IPS-20b (cell line): Measurements from ENCODE around the gene GPC5.

ENCODE experiments used
- H3K27ac ChIP-seq: one replicate; pipeline ENCODE4 v1.5.1; 2013; ENCODE audit warnings: low read length
- H3K27me3 ChIP-seq: 2 replicates; pipeline ENCODE4 v1.6.1; 2013; ENCODE audit warnings: mild to moderate bottlenecking, low read length, inconsistent platforms; ENCODE audit not compliant: insufficient read depth
- H3K36me3 ChIP-seq: 2 replicates; pipeline ENCODE4 v1.6.1; 2013; ENCODE audit warnings: low read depth, mild to moderate bottlenecking, inconsistent platforms, low read length, moderate library complexity; ENCODE audit not compliant: insufficient read depth
- H3K4me1 ChIP-seq: 2 replicates; pipeline ENCODE4 v1.6.1; 2013; ENCODE audit warnings: mild to moderate bottlenecking, control low read depth, inconsistent platforms, low read length, moderate library complexity; ENCODE audit not compliant: insufficient read depth
- H3K4me3 ChIP-seq: 2 replicates; pipeline ENCODE4 v1.5.1; 2013; ENCODE audit warnings: mild to moderate bottlenecking, low read length, inconsistent platforms
- H3K9ac ChIP-seq: 2 replicates; pipeline ENCODE4 v1.6.1; 2013; ENCODE audit warnings: low read depth, mild to moderate bottlenecking, inconsistent platforms, low read length, moderate library complexity
- H3K9me3 ChIP-seq: 2 replicates; pipeline ENCODE4 v1.6.1; 2013; ENCODE audit warnings: mild to moderate bottlenecking, low read depth, low read length, inconsistent platforms; ENCODE audit not compliant: insufficient read depth

Gene GPC5

GRCh38 chr13:92225861-92226260 is 827.4 kb downstream of the GPC5 start:
- no peaks in the 10 kb centered on the region for H3K4me1 ChIP-seq
- no peaks in the 10 kb centered on the region for H3K36me3 ChIP-seq
- no peak overlapping the region for H3K9ac ChIP-seq
- H3K4me3 ChIP-seq = no peak overlapping the region
- H3K9me3 ChIP-seq = no peaks in the 10 kb centered on the region
- no peak overlapping the region for H3K27ac ChIP-seq
- H3K27me3 ChIP-seq = no peaks in the 10 kb centered on the region

GRCh38 chr13:92232871-92233270 is 834.5 kb downstream of the GPC5 start:
- H3K4me3 ChIP-seq = no peak overlapping the region
- no peak overlapping the region for H3K9ac ChIP-seq
- H3K27me3 ChIP-seq = no peaks in the 10 kb centered on the region
- no peak overlapping the region for H3K27ac ChIP-seq
- H3K9me3 ChIP-seq = no peaks in the 10 kb centered on the region
- H3K36me3 ChIP-seq = no peaks in the 10 kb centered on the region
- H3K4me1 ChIP-seq = no peaks in the 10 kb centered on the region

GRCh38 chr13:92251671-92252210 is 853.3 kb downstream of the GPC5 start:
- no peaks in the 10 kb centered on the region for H3K36me3 ChIP-seq
- H3K9me3 ChIP-seq = no peaks in the 10 kb centered on the region
- H3K4me3 ChIP-seq = no peak overlapping the region
- H3K27ac ChIP-seq = no peak overlapping the region
- no peaks in the 10 kb centered on the region for H3K4me1 ChIP-seq
- no peak overlapping the region for H3K9ac ChIP-seq
- no peaks in the 10 kb centered on the region for H3K27me3 ChIP-seq

GRCh38 chr13:92255526-92255925 is 857.1 kb downstream of the GPC5 start:
- Histone ChIP-seq H3K4me3 (no peak overlapping the region), H3K27ac (no peak overlapping the region), H3K27me3 (no peaks in the 10 kb centered on the region), H3K36me3 (no peaks in the 10 kb centered on the region), H3K9ac (no peak overlapping the region), H3K4me1 (no peaks in the 10 kb centered on the region), H3K9me3 (no peaks in the 10 kb centered on the region)

GRCh38 chr13:92256211-92256610 is 857.8 kb downstream of the GPC5 start:
- Histone ChIP-seq H3K9me3 (no peaks in the 10 kb centered on the region), H3K36me3 (no peaks in the 10 kb centered on the region), H3K4me3 (no peak overlapping the region), H3K27ac (no peak overlapping the region), H3K4me1 (no peaks in the 10 kb centered on the region), H3K9ac (no peak overlapping the region), H3K27me3 (no peaks in the 10 kb centered on the region)

- no peak overlapping the region for H3K9ac ChIP-seq
- H3K27me3 ChIP-seq = no peaks in the 10 kb centered on the region
- H3K4me3 ChIP-seq = no peak overlapping the region
- no peaks in the 10 kb centered on the region for H3K9me3 ChIP-seq
- H3K4me1 ChIP-seq = no peaks in the 10 kb centered on the region
- no peaks in the 10 kb centered on the region for H3K36me3 ChIP-seq
- no peak overlapping the region for H3K27ac ChIP-seq
Observed at GRCh38 chr13:92259046-92259445, 860.6 kb downstream of the GPC5 start.

GRCh38 chr13:92259523-92259922 is 861.1 kb downstream of the GPC5 start:
- Histone ChIP-seq H3K4me3 (no peak overlapping the region), H3K4me1 (no peaks in the 10 kb centered on the region), H3K27me3 (no peaks in the 10 kb centered on the region), H3K9me3 (no peaks in the 10 kb centered on the region), H3K27ac (no peak overlapping the region), H3K36me3 (no peaks in the 10 kb centered on the region), H3K9ac (no peak overlapping the region)

GRCh38 chr13:92260363-92260762 is 861.9 kb downstream of the GPC5 start:
- Histone ChIP-seq H3K9ac (no peak overlapping the region), H3K27ac (no peak overlapping the region), H3K9me3 (no peaks in the 10 kb centered on the region), H3K4me3 (no peak overlapping the region), H3K27me3 (no peaks in the 10 kb centered on the region), H3K36me3 (no peaks in the 10 kb centered on the region), H3K4me1 (0 out of 2 replicates have a peak, but pooled peaks cover 2% of the 10 kb centered on the region)

- Histone ChIP-seq H3K4me1 (0 out of 2 replicates have a peak, but pooled peaks cover 4% of the 10 kb centered on the region), H3K4me3 (no peak overlapping the region), H3K36me3 (no peaks in the 10 kb centered on the region), H3K9me3 (no peaks in the 10 kb centered on the region), H3K27ac (no peak overlapping the region), H3K27me3 (no peaks in the 10 kb centered on the region), H3K9ac (no peak overlapping the region)
Observed at GRCh38 chr13:92262100-92262788, 863.8 kb downstream of the GPC5 start.

- no peaks in the 10 kb centered on the region for H3K27me3 ChIP-seq
- H3K9ac ChIP-seq = no peak overlapping the region
- no peak overlapping the region for H3K27ac ChIP-seq
Observed at GRCh38 chr13:92265408-92265807, 867.0 kb downstream of the GPC5 start.

GRCh38 chr13:92270990-92271389 is 872.6 kb downstream of the GPC5 start:
- H3K4me1 ChIP-seq = no peaks in the 10 kb centered on the region
- H3K9ac ChIP-seq = no peak overlapping the region
- H3K27ac ChIP-seq = no peak overlapping the region
- no peaks in the 10 kb centered on the region for H3K9me3 ChIP-seq
- no peaks in the 10 kb centered on the region for H3K27me3 ChIP-seq
- no peak overlapping the region for H3K4me3 ChIP-seq
- no peaks in the 10 kb centered on the region for H3K36me3 ChIP-seq

More at GRCh38 chr13:92265408-92265807, 867.0 kb downstream of the GPC5 start:
- H3K4me3 ChIP-seq = no peak overlapping the region
- H3K36me3 ChIP-seq = no peaks in the 10 kb centered on the region
- no peaks in the 10 kb centered on the region for H3K9me3 ChIP-seq
- 0 out of 2 replicates have a peak, but pooled peaks cover 4% of the 10 kb centered on the region for H3K4me1 ChIP-seq

- H3K4me1 ChIP-seq = no peaks in the 10 kb centered on the region
- H3K9ac ChIP-seq = no peak overlapping the region
- H3K36me3 ChIP-seq = no peaks in the 10 kb centered on the region
- no peak overlapping the region for H3K4me3 ChIP-seq
- H3K27ac ChIP-seq = no peak overlapping the region
- no peaks in the 10 kb centered on the region for H3K9me3 ChIP-seq
- no peaks in the 10 kb centered on the region for H3K27me3 ChIP-seq
Observed at GRCh38 chr13:92272177-92272576, 873.8 kb downstream of the GPC5 start.
